Esophagus muscularis mucosa (tissue), 4 donors: Measurements from ENCODE around the gene ANGPT4. TPM values are rescaled to one million over a fixed set of nuclear protein-coding genes. Genes with fewer than 3 reads are reported as not detected.

ENCODE experiments used
- DNase-seq: peaks from one replicate; pipeline ENCODE4 v3.0.0-alpha.2; 2017; ENCODE audit errors: extremely low spot score
- H3K27ac ChIP-seq, 4 donors: fragments of 200-600 bp; sonication (generic); replicated peaks in 1 of 4; 1 replicate in 3 of 4; 2 replicates in 1 of 4; pipeline ENCODE4 v1.5.1; 2016 to 2019; ENCODE audit warnings: mild to moderate bottlenecking in 1 of 4
- H3K27me3 ChIP-seq, 4 donors: fragments of 200-600 bp; sonication (generic); one replicate each; pipeline versions ENCODE4 v1.5.1 to v1.6.0; 2016 to 2019
- H3K36me3 ChIP-seq, 4 donors: fragments of 200-600 bp; sonication (generic); one replicate each; pipeline ENCODE4 v1.5.1; 2016 to 2019
- H3K4me1 ChIP-seq, 4 donors: fragments of 200-600 bp; sonication (generic); one replicate each; pipeline ENCODE4 v1.5.1; 2016 to 2019
- H3K4me3 ChIP-seq, 4 donors: fragments of 200-600 bp; sonication (generic); 1 replicate in 2 of 4; 2 replicates in 2 of 4; pipeline ENCODE4 v1.5.1; 2016 to 2019; ENCODE audit warnings: mild to moderate bottlenecking in 4 of 4, moderate library complexity in 1 of 4
- H3K9me3 ChIP-seq, 4 donors: fragments of 200-600 bp; sonication (generic); 1 replicate in 3 of 4; 2 replicates in 1 of 4; pipeline ENCODE4 v1.5.1; 2016 to 2019
- EP300 ChIP-seq: sonication (generic); formaldehyde crosslinking; IDR thresholded peaks from one replicate; pipeline ENCODE4 v1.6.1; 2017; ENCODE audit warnings: antibody characterized with exemption
- POLR2A ChIP-seq: fragments of 450-650 bp; IDR thresholded peaks from one replicate; pipeline ENCODE4 v1.6.1; 2017; ENCODE audit warnings: antibody characterized with exemption, moderate library complexity, mild to moderate bottlenecking, low read depth
- POLR2AphosphoS5 ChIP-seq, 2 donors: sonication (generic); formaldehyde crosslinking; IDR thresholded peaks; one replicate each; pipeline ENCODE4 v1.6.1; 2017; ENCODE audit warnings: antibody characterized with exemption in 2 of 2
- WGBS: methylation state at CpG from one replicate; pipeline ENCODE4 v1.1.5; 2018; 5-methylcytosine and 5-hydroxymethylcytosine counted together
- intact Hi-C: fragments of 100-400 bp; cut with DNase I; formaldehyde crosslinking; loops from one replicate; pipeline ENCODE4 v1.15.1; 2023
- total RNA-seq, 4 donors: library from RNA; depleted of rRNA; stranded (reverse); fragments of >200 nt; gene quantifications; one replicate each; pipeline versions ENCODE4 v1.1.0 to v1.2.1, GENCODE V29; 2016
- TF ChIP-seq, protein P1 (sequence below), 3 experiments: fragments of 200-600 bp in 2 of 3; fragments of 450-650 bp in 1 of 3; sonication (generic) in 2 of 3; IDR thresholded peaks; one replicate each; pipeline ENCODE4 v1.5.1; 2017 to 2019; ENCODE audit warnings: antibody characterized with exemption in 3 of 3, mild to moderate bottlenecking in 2 of 3, moderate library complexity in 1 of 3

Gene ANGPT4
- total RNA-seq, 4 donors from 2014 or later, result under 0.01 to 0.46 (median 0.13) TPM; not detected in 1

DNA sequence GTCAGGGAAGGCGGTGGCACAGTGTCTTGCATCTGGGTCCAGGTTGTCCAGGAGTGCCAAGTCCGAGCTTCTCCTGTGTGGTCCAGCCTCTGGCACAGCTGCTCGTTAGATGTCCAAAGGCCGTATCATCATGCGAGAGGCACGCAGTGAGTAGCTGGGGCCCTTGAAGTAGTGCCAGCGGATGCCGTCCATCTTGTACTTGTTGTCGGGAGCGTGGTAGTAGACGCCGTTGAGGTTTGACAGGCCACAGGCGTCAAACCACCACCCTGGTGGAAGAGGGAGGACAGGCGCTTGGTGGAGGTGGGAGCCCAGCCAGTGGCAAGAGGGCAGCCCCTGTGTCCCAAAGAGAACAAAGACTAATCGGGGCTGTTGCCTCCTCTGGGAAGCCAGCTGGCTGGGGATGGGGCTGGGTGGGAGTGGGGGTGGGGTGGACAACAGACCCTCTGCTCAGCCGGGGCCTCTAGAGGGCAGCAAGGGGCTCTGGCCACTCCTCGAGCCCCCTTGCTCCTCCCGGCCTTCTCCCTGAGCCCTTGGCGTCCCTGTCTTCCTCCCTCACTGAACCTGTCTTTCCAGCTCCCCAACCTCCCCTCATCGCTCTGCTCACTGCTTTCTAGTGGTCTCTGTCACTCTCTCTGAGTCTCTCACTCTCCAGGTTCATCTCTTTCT lies 43.1 kb downstream of the ANGPT4 start:
- DNase-seq, result no peak
- intact Hi-C loops, result no loop called here
- Histone ChIP-seq H3K4me1 (no peaks in the 10 kb centered on the region), H3K27ac (no peak overlapping the region), H3K27me3 (peaks cover 0 to 50% (median 0%) of the 10 kb centered on the region in 4 donors), H3K9me3 (no peaks in the 10 kb centered on the region), H3K36me3 (no peaks in the 10 kb centered on the region), H3K4me3 (no peak overlapping the region)
- 53% methylated on average over 20 of the region's 20 CpGs for whole genome bisulfite sequencing
- TF ChIP-seq, protein P1, sequence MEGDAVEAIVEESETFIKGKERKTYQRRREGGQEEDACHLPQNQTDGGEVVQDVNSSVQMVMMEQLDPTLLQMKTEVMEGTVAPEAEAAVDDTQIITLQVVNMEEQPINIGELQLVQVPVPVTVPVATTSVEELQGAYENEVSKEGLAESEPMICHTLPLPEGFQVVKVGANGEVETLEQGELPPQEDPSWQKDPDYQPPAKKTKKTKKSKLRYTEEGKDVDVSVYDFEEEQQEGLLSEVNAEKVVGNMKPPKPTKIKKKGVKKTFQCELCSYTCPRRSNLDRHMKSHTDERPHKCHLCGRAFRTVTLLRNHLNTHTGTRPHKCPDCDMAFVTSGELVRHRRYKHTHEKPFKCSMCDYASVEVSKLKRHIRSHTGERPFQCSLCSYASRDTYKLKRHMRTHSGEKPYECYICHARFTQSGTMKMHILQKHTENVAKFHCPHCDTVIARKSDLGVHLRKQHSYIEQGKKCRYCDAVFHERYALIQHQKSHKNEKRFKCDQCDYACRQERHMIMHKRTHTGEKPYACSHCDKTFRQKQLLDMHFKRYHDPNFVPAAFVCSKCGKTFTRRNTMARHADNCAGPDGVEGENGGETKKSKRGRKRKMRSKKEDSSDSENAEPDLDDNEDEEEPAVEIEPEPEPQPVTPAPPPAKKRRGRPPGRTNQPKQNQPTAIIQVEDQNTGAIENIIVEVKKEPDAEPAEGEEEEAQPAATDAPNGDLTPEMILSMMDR (IDR thresholded peaks at IDR 0.05), result no peak
- TF ChIP-seq POLR2A, result no peak
- TF ChIP-seq EP300, result no peak

DNA sequence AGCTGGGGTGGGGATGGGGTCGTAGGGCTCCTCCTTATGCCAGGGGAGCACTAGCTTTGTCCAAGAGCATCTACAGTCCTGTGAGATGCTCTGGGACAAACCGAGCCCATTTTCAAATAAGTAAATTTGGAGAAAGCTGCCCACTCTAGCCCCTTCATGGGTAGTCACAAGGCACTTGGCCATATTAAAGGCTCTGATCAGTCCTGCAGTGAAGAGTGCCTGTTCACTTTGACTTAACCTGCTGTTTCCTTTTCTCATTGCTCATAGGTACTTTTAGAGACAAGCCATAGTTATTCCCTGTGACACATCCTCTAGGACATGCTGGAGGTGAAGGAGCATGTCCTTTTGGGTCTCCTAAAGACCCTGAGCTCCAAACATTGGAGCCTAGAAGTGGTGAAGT lies 44.2 kb downstream of the ANGPT4 start:
- no peaks in the 10 kb centered on the region for H3K36me3 ChIP-seq
- 39% methylated on average over 2 of the region's 2 CpGs for WGBS
- no peak overlapping the region for H3K4me3 ChIP-seq
- no peaks in the 10 kb centered on the region for H3K4me1 ChIP-seq
- no peak for DNase-seq
- H3K27me3 ChIP-seq, result peaks cover 0 to 50% (median 0%) of the 10 kb centered on the region in 4 donors
- TF ChIP-seq POLR2A (no peak), POLR2AphosphoS5 (IDR thresholded peaks at IDR 0.05) (no peak)
- TF ChIP-seq, protein P1 (IDR thresholded peaks at IDR 0.05), result no peak
- no peak overlapping the region for H3K27ac ChIP-seq
- intact Hi-C loops, result no loop called here
- H3K9me3 ChIP-seq, result no peaks in the 10 kb centered on the region

DNA sequence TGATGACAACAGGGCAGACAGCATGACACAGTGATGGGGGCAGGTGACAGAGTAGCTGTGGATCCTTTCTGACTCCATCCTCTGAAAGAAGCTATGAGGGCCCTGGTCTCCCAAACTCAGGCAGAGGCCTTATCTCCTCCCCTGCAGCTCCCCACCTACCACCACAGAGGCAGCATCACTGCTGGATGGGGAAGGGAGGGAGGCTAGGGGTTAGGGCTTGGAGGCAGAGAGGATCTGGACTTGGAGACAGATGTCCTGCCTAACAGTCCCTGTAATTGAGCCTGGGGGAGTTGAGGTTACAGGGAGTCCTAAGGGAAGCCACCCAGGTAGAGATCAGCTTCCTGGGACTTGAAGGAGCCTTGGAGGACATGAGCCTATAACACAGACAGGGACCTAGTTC lies 44.7 kb downstream of the ANGPT4 start:
- H3K36me3 ChIP-seq, result no peaks in the 10 kb centered on the region
- DNase-seq, result no peak
- no peak overlapping the region for H3K4me3 ChIP-seq
- no peaks in the 10 kb centered on the region for H3K4me1 ChIP-seq
- intact Hi-C loops, result no loop called here
- H3K27ac ChIP-seq, result no peak overlapping the region
- no peaks in the 10 kb centered on the region for H3K9me3 ChIP-seq
- TF ChIP-seq, protein P1 (IDR thresholded peaks at IDR 0.05), result no peak
- no peak for TF ChIP-seq POLR2AphosphoS5 (IDR thresholded peaks at IDR 0.05)
- TF ChIP-seq EP300, result no peak
- no peak for TF ChIP-seq POLR2A
- H3K27me3 ChIP-seq, result peaks cover 0 to 52% (median 0%) of the 10 kb centered on the region in 4 donors

DNA sequence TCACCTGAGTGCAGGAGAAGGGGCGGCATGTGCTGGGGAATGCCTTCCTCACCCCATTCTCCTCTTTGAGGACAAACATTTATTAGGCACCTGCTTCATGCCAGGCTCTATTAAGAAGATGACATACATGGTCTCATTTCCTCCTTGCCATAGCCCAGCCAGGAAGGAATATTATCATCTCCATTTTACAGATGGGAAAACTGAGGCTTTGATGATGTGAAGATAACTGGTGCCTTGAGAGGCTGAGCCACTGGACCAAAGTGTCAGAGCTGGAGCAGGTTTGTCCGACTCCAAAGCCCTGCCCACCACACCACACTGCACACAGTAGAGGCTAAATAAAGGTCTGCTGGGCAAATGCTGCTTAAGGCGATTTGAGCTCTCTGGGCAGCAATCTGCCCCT lies 45.4 kb downstream of the ANGPT4 start:
- DNase-seq, result no peak
- no peak overlapping the region for H3K4me3 ChIP-seq
- no peaks in the 10 kb centered on the region for H3K4me1 ChIP-seq
- no peaks in the 10 kb centered on the region for H3K9me3 ChIP-seq
- no peaks in the 10 kb centered on the region for H3K36me3 ChIP-seq
- intact Hi-C loops, result no loop called here
- TF ChIP-seq POLR2AphosphoS5 (IDR thresholded peaks at IDR 0.05) (no peak), POLR2A (no peak), EP300 (no peak)
- TF ChIP-seq, protein P1 (IDR thresholded peaks at IDR 0.05), result no peak
- peaks cover 0 to 53% (median 0%) of the 10 kb centered on the region in 4 donors for H3K27me3 ChIP-seq
- WGBS, result 74% methylated on average over 3 of the region's 3 CpGs
- no peak overlapping the region for H3K27ac ChIP-seq

DNA sequence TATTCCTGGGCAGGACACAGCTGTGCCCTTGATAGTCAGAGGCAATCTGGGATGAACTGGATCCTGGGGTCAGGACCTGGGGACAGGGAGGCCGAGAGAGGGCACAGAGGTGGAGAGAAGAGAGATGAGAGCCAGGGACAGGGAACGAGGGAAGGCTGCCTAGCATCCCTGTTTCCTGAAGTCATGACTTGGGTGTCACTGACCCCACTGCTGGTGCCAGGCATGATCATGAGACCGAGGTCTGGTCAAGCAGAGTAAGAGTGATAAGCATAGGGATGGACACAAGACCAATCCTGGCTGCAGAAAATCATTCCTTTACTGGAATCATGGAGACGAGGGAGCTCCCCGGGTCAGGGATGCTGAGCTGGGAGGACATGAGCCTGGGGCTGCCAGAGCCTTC lies 46.5 kb downstream of the ANGPT4 start:
- Histone ChIP-seq H3K27ac (no peak overlapping the region), H3K4me1 (no peaks in the 10 kb centered on the region), H3K27me3 (peaks cover 0 to 53% (median 0%) of the 10 kb centered on the region in 4 donors), H3K36me3 (no peaks in the 10 kb centered on the region), H3K4me3 (no peak overlapping the region), H3K9me3 (peaks cover 0 to 3% (median 0%) of the 10 kb centered on the region in 4 donors)
- intact Hi-C loops, result no loop called here
- 74% methylated on average over 5 of the region's 5 CpGs for WGBS
- TF ChIP-seq POLR2AphosphoS5 (IDR thresholded peaks at IDR 0.05) (no peak), POLR2A (no peak)
- TF ChIP-seq, protein P1 (IDR thresholded peaks at IDR 0.05), result no peak
- no peak for DNase-seq
